Measurements from ENCODE around the gene RNF144A.

The RNF144A gene

GRCh38 chr2:6916224-6916623, 988 bp upstream of the RNF144A start:
- no peak for DNase-seq (ENCODE audit: low read depth)
- H3K4me3 ChIP-seq (ENCODE audit: low read length) = no peak overlapping the region
- TF ChIP-seq CTCF (conservative IDR thresholded peaks at IDR 0.05; ENCODE audit: low read depth, low read length) = no peak

DNA sequence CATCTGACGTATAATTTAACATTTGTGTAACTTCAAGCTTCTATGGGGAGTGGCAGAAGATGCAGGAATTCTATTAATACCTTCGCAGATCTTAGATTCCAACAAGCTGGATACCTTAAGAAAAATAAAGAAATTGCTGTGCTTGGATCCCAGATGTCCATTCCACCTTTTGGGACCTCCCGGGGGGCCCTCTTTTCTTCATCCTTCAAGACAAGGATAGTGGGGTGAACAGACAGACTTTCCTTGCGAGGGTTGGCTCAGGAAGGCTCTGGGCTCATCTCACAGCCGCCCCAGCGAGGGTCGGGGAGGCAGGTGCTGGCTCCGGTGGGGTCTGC, 509 bp upstream of the RNF144A start:
- peak overlapping the region; percentile 40 for H3K4me3 ChIP-seq (ENCODE audit: low read length)
- TF ChIP-seq CTCF (conservative IDR thresholded peaks at IDR 0.05; ENCODE audit: low read depth, low read length) = no peak
- no peak for DNase-seq (ENCODE audit: low read depth)

DNA sequence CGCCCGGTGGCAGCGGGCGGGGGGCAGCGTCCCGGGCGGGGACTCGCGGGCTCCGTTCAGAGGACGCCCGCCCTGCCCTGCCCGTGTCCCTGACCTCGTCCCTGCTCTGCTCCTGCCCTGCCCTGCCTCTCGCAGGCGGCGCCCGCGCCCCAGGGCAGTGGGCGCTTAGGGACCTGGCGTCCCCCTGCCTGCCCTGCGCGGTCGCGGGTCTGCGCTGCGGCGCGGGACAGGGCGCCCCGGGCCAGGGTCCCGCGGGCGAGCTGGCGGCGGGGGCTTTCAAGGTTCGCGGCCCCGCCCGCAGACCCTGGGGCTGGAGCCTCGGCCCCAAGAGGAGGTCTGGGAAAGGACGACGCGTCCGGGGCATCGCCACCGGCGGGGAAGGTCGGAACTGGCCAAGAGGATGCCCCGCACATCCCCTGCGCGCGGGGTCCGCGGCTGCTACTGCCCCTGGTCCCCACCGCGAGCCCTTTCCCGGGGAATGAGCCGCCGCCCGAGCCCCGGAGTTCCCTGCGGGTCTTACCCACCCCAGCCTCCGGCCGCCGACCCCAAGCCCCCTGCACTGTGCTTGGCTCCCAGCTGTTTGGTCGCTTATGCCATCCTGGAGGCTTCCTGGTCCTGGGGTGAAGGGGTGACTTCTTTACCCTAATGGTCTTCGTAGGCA, 679 bp downstream of the RNF144A start:
- DNase-seq (ENCODE audit: low read depth) = no peak

DNA sequence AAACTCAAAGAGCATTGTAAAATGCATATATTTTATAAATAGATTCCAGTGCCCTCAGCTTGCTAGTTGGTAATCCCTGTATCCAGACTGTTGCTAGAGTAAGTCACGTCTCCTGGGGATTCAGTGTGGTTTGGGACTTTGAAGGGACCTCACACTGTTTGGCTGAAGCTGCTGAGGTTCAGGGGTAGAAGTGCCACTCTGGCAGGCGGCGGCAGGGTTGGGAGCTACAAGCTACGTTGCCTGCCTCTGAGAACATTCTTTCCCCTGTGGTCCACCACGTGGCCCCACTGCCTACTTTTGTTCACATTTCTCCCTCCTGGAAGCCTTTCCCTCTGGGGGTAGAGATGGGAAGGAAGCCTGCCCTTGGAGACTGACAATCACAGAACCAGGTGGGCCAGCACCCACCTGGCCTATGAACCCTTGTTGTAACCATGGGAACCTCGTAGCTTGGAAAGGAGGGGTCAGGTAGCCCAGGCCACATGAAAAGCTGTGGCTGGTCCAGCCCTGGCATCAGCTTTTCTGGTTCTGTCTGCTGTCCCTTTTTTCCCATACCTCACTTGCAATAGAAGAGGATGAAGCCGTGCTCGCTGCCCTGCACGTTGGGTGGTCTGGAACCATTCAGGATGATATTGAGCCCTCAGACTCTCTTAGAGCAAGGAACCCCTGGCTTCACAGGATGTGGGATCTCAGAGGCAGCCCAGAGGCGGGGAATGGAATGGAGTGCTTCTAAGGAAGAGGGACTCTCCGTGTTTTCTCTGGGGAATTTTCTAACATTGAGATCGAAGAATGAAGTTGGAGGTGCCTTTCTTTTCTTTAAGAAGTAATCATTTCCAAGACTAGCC, 2.9 kb downstream of the RNF144A start:
- no peak overlapping the region for H3K4me3 ChIP-seq (ENCODE audit: low read length)
- no peak for TF ChIP-seq CTCF (conservative IDR thresholded peaks at IDR 0.05; ENCODE audit: low read depth, low read length)
- DNase-seq (ENCODE audit: low read depth) = no peak

More for the DNA sequence above, 679 bp downstream of the RNF144A start:
- H3K4me3 ChIP-seq (ENCODE audit: low read length) = peak overlapping the region; percentile 62
- no peak for TF ChIP-seq CTCF (conservative IDR thresholded peaks at IDR 0.05; ENCODE audit: low read depth, low read length)

DNA sequence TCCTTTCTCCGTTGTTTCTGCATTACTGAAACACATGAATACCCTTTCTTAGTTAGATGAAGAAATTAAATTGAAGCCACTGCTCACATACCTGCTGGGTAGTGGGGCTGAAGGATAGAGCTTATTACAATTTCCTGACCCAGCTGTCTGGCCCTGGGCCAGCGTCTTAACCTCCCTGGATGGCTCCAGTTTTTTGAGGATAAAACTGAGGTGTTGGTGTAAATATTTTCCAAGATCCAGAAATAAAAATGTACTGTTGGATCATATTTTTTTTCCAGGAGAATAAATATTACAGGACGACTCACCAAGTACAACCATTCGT, 3.5 kb downstream of the RNF144A start:
- no peak for DNase-seq (ENCODE audit: low read depth)
- no peak for TF ChIP-seq CTCF (conservative IDR thresholded peaks at IDR 0.05; ENCODE audit: low read depth, low read length)
- H3K4me3 ChIP-seq (ENCODE audit: low read length) = no peak overlapping the region

GRCh38 chr2:6921321-6921922, 4.2 kb downstream of the RNF144A start:
- H3K4me3 ChIP-seq (ENCODE audit: low read length) = no peak overlapping the region
- TF ChIP-seq CTCF (conservative IDR thresholded peaks at IDR 0.05; ENCODE audit: low read depth, low read length) = no peak

More at GRCh38 chr2:6921321-6921922, 4.2 kb downstream of the RNF144A start:
- DNase-seq (ENCODE audit: low read depth) = no peak
